Astrocyte of the cerebellum (primary cell): ENCODE results near the gene PRDM1.

Experiments
- DNase-seq: peaks from one replicate; pipeline ENCODE4 v3.0.0-alpha.2; 2011; ENCODE audit warnings: low read depth
- H3K4me3 ChIP-seq: 2 replicates; pipeline ENCODE4 v1.5.1; 2011; ENCODE audit warnings: mild to moderate bottlenecking, low read depth, low read length, moderate library complexity
- in situ Hi-C: cut with HindIII; loops from 2 replicates; pipeline ENCODE4 v1.10.0; 2017; ENCODE audit warnings: low sequenced_read_pairs
- TF ChIP-seq, protein P1 (sequence below): IDR thresholded peaks from 2 replicates; pipeline ENCODE4 v1.5.1; 2012; ENCODE audit warnings: low read length, low read depth, moderate library complexity, mild to moderate bottlenecking; ENCODE audit errors: missing control alignments

Gene PRDM1

DNA sequence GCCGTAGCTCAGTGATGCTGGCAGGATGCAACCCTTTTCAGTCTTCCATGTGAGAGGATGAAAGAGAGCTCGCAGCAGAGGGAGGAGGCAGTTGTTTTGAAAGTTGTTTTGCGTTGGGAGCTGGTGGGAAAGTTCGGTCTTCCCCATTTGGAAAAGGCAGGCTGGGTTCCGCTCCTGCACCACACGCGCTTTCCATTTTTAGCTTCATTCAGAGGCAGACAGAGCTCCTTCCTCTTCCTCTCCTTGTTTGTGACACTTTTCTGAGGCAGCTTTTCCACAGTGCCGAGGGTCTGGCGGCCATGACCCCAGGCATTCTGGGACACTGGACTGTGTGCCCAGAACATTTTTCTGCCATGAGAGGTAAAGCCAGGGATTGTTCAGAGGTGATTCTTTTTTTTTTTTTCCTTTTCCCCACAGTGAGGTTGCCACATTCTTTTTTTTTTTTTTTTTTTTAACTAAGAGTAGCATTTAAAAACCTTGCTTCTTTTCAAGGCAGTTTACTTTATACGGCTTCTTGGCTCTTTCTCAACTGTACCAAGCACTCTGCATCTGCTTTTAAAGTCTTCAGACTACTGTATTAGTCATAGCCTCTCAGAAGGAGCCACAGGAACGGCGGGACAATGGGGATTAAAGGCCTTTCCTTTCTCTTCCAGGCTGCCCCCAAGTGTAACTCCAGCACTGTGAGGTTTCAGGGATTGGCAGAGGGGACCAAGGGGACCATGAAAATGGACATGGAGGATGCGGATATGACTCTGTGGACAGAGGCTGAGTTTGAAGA, 1.6 kb downstream of the PRDM1 start:
- H3K4me3 ChIP-seq = peak overlapping the region; percentile 67
- in situ Hi-C loops = no loop called here
- DNase-seq = peak; percentile 57
- TF ChIP-seq, protein P1, sequence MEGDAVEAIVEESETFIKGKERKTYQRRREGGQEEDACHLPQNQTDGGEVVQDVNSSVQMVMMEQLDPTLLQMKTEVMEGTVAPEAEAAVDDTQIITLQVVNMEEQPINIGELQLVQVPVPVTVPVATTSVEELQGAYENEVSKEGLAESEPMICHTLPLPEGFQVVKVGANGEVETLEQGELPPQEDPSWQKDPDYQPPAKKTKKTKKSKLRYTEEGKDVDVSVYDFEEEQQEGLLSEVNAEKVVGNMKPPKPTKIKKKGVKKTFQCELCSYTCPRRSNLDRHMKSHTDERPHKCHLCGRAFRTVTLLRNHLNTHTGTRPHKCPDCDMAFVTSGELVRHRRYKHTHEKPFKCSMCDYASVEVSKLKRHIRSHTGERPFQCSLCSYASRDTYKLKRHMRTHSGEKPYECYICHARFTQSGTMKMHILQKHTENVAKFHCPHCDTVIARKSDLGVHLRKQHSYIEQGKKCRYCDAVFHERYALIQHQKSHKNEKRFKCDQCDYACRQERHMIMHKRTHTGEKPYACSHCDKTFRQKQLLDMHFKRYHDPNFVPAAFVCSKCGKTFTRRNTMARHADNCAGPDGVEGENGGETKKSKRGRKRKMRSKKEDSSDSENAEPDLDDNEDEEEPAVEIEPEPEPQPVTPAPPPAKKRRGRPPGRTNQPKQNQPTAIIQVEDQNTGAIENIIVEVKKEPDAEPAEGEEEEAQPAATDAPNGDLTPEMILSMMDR = no peak

DNA sequence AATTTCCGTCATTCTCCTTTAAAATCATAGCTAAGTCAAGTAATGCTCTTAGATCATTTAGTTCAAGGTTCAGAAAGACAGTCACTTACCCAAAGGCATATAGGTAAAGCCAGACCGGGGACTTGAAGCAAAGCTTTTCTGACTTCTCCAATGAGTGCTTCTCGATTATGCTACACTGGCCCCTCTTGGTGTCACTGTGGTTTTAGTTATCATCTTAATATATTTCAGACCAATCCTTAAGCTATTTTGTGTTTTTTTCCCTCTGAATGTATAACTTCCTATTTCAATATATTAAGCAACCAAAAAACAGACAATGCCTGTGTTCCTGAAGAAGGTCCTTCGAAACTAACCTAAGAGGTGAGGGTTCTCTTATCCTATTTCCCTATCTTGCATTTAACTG, 3.9 kb downstream of the PRDM1 start:
- TF ChIP-seq, protein P1 = peak; percentile 30
- H3K4me3 ChIP-seq = peak overlapping the region; percentile 67
- DNase-seq = no peak
- in situ Hi-C loops = no loop called here

DNA sequence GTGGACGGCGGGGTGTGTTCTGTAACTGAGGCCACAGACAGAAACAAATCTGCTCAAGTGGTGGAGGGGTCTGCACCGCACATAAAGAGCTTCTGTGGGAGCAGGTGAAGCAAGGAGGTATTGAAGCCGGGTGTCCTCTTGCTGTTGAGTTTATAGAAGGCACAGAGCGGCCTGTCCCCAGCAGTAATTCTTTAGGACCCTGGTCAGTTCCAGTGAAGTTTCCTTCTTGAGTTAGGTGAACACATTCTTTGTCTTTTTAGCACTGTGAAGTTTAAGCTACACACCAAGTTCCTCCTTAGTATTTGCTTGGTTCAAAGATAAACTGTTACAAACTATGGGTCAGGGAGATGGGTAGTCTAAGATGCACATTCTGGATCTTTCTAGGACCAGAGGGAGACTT, 6.1 kb downstream of the PRDM1 start:
- H3K4me3 ChIP-seq = no peak overlapping the region
- no peak for DNase-seq
- in situ Hi-C loops = no loop called here
- TF ChIP-seq, protein P1 = no peak

DNA sequence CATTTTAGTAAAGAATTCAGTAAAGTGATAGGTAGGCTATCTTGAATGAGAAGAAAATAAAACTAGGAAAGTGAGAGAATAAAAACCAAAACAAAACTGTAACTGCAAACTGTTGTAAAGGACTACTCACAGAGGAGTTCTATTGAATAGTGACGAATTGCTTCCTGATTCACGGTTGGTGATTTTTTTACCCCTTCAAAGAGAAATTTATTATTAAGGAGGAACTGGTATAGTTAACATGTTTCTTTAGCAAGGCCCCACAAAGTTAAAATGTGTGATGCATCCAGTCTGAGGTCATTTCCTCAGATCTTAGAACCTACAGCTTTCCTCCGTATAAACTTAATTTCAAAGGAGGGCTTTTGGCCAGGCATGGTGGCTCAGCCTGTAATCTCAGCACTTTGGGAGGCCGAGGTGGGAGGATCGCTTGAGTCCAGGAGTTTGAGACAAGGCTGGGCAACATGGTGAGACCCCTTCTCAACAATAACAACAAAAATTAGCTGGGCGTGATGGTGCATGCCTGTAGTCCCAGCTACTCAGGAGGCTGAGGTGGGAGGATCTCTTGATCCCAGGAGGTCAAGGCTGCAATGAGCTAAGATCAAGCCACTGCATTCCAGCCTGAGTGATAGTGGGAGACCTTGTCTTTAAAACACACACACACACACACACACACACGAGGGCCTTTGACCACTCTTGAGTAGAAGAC, 8.3 kb downstream of the PRDM1 start:
- no peak for DNase-seq
- no peak overlapping the region for H3K4me3 ChIP-seq
- in situ Hi-C loops = no loop called here
- TF ChIP-seq, protein P1 = no peak

DNA sequence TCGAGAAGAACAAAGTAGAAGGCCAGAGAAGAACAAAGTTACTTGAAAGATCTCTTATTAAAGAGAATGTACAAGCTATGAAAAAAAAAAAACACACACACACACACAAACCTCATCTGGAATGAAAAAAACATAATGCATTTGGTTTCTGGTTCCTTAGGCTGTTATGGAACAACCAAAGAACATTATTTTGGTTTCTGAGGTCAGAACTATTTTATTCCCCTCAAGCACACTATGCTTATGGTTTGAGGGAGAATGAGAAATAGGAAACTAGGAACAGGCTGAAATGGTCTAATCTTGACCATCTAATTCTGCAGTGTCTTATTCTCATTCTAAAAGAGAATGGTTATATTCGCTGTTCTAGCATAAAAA, 8.8 kb downstream of the PRDM1 start:
- in situ Hi-C loops = no loop called here
- no peak overlapping the region for H3K4me3 ChIP-seq
- DNase-seq = no peak
- TF ChIP-seq, protein P1 = no peak

DNA sequence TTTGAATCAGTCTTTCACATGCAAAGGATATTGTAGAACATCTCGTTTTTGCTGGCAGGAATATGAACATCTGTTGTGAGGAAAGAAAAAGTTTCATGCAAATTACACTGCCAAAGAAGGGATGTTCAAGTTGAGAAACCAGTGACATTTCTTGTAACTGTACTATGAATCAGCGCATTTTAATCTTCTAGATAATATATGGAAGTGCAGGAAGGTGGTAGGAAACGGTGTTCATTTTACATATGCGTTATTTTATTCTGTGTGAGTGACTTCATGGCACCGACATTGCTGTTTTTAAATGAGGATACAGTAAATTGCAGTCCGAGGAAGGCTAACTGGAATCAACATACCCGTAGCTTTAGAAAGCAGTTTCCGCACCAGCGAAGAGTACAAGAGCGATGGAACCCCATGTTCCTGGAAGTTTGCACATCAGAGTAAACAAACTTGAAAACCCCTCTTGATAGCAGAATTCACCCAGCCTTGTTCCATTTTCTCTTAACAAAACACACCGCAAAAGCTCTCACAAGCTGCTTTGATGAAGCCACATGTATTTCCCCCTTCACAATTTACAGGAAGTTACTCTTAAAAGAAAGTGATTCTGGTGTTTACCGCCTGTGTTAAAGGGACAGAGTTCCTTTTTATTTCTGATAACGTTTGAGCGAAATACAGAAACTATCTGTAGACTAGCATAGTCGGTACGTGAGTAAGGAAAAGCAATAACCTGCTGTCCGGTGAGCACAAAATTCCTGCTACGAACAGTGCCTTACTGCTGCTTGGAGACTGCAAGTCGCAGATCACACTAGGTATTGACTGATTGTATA, 11.5 kb downstream of the PRDM1 start:
- TF ChIP-seq, protein P1 = no peak
- in situ Hi-C loops = no loop called here

More for the DNA sequence above, 11.5 kb downstream of the PRDM1 start:
- DNase-seq = no peak
- peak overlapping the region; percentile 5 for H3K4me3 ChIP-seq
